ENCODE results near the gene HNRNPAB.
A peak's percentile ranks its signal among the peaks of the same experiment; 100 is the strongest.
"Not testable (repeated sequence)": the region's sequence is repeated elsewhere in the genome, so short reads cannot be mapped to it uniquely, and the experiment has no call there.

The HNRNPAB gene

GRCh38 chr5:178213003-178213461, 8.7 kb downstream of the HNRNPAB start:
- no peak for DNase-seq

DNA sequence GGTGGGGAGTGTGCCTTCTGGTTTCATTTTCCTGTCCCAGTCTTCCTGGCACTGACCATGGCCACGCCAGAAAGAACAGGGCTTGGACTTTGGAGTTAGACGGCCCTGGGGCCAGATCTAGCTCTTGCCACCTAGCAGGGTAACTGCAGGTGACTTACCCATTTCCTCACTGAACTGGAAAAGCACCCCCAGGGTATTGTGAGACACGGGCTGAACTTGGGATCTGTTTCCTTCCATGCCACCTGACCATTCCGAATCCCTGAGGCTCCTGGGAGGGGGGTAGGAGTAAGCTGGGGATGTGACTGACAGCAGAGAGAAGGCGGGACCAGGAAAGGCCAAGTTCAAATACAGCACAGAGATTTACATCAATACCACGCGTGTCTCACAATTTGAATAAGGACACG, 9.4 kb downstream of the HNRNPAB start:
- DNase-seq, result no peak

- no peak for DNase-seq
Observed at GRCh38 chr5:178214160-178214803, 9.9 kb downstream of the HNRNPAB start.

GRCh38 chr5:178215280-178216002, 11.1 kb downstream of the HNRNPAB start:
- DNase-seq, result no peak

DNA sequence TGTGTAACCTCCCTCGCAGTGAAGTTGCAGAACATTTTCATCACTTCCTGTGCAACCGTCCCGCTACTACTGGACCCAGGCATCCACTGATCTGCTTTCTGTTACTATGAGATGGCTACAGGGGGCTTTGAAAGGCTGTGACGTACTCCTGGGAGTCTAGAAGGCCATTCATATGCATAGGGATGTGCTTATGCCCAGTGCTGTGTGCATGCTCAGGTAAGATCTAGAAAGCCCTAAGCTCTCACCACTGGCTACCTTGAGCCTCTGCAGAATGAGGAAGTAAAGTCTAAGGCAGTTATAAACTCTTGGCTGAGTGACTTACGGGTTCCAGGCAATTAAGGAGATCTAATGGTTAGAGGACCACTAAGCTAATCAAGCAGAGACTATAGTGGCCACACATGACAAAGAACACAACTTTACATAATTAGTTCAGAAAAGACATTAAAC, 11.8 kb downstream of the HNRNPAB start:
- no peak for DNase-seq

DNA sequence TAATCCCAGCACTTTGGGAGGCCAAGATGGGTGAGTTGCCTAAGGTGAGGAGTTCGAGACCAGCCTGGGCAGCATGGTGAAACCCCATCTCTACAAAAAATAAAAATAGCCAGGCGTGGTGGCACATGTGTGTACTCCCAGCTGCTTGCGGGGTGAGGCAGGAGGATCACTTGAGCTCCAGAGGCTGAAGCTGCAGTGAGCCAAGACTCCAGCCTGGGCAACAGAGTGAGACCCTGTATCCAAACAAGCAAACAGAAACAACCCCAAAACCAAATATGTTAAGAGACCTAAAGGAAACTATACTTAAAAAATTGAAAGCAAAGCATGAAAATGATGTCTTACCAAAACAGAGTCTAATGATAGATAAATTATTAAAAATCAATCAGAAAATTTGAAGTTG, 12.4 kb downstream of the HNRNPAB start:
- no peak for DNase-seq

DNA sequence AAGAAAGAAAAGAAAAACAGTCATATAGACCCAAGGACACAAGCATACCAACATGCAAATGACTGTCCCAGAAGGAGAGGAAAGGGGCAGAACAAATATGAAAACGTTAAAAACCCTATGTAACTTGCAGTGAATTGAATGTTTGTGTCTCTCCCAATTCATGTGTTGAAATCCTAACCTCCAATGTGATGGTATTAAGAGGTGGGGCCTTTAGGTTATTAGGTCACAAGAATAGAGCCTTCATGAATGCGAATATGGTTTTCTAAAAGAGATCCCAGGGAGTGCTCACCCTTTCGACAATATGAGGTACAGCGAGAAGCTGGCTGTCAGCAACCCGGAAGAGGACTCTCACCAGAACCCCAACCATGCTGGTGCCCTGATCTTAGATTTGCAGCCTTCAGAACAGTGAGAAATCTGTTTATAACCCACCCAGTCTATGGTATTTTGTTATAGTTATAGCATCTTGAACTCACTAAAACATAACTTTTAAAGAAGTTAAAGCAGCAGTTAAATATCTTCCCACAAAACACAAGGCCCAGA, 14.0 kb downstream of the HNRNPAB start:
- DNase-seq, result no peak

- no peak for DNase-seq
Observed at GRCh38 chr5:178218827-178219226, 14.5 kb downstream of the HNRNPAB start.

DNA sequence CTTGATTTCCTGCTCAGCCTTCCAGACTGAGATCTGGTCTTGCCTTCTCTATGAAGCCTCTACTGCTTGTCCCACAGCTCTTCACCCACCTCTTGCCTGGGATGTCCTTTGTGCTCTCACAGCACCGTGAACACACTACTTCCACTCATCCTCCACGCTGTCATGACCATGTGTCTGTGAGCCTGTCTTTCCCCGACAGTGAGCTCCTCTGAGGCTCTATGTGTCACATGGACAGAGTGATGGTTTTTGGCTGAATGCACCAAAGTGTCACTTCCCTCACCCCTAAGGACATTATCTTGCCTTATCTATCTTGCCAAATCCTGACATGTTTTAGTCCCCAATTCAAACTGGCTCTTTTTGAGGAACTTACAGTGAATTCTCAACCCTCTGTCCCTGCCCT, 16.9 kb downstream of the HNRNPAB start:
- peak; percentile 53 for DNase-seq

DNA sequence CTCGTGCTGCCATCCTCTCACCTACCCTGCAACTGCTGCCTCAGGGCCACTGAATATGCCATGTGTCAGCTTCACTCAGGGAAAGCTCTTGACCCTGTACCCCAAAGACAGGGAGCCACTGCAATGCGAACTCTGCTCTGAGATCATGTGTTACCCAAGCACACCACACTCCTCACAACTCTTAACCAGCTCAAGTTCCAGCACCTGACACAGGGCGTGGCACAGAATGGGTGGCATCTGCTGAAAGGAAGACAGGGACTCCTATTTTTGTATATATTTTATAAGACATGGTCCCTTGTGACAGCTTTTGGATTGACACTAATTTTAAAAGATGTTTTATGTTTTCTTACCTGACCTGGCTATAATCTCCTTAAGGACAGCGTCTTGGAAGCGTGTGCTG, 17.5 kb downstream of the HNRNPAB start:
- DNase-seq, result peak; percentile 52

- no peak for DNase-seq
Observed at GRCh38 chr5:178222292-178222691, 18.0 kb downstream of the HNRNPAB start.

DNA sequence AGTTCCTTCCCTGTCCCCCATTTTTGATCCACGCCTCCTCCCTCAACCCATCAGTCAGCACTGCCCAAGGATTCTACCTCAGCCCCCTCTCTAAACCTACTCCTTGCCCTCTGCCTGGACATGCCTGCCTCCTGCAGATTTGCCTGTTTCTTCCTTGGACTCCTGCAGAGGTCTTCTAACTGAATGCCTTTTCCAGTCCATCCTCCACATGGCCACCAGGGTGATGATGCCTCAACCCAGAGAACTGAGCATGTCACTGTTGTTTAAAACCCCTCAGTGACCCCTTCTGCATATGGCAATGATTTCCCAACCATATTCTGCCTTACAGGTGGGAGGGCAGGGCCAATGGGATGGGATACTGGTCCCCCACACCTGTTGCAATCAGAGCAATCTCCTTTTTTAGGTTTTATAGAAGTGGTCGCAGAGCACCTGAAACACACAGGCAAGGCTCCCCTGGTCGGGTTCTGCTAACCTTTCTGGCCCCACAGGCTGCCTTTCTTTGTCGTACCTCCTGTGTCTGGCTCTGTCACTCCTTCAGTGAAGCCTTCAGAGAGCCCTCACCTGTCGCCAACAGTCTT, 19.0 kb downstream of the HNRNPAB start:
- DNase-seq, result no peak

GRCh38 chr5:178223828-178224335, 19.5 kb downstream of the HNRNPAB start:
- no peak for DNase-seq

DNA sequence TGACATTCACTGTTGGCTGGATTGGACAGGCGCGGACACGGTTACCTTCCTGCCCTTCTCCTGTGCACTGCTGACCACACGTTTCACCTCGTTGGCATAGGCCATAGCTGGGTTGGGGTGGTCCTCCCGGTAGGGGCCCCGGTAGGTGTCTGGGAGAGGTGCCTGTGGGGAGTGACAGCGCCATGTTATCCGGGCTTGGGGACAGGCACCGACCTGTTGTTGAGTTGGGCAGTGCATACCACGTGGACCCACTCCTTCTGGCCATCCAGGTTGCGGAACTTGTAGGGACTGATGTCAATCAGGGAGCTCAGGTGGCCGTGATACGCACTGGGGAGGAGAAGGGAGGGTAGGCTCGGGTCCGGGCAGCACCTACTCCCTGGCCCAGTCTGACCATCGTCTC, 20.1 kb downstream of the HNRNPAB start:
- no peak for DNase-seq

- no peak for DNase-seq
Observed at GRCh38 chr5:178225174-178225573, 20.8 kb downstream of the HNRNPAB start.

DNA sequence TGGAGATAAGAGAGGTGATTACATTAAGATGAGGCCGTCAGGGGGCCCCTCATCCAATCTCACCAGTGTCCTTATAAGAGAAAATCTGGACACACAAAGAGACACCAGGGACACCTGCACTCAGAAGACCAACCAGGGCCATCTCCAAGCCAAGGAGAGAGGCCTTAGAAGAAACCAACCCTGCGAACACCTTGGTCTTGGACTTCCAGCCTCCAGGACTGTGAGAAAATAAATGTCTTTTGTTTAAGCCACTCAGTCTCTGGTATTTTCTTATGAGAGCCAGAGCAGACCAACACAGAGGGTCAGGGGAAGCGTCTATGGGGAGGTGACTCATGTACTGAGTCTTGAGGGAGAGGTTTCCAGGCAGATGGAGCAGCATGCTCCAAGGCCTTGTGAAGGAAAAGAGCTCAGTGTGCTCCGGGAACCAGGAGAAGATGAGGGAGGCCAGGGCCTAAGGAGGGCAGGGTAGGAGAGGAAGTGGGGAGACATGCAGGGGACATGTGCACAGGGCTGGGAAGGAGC, 22.9 kb downstream of the HNRNPAB start:
- DNase-seq, result no peak

DNA sequence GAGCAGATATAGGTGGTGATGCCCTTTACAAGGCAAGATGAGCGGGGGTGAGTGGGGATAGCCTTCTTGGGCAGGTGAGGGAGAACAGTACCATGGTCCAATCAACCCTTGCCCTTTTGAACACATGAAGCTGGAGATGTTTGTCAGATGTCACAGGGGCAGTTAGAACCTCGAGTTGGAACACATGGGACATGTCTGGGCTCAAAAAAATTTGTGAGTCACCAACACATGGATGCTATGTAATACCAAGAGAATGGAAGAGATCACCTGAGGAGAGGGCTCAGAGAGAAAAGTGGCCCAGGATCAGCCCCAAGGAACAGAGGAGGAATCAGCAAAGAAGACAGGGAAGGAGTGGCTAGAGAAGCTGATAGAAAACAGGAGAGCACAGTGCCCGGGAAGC, 23.6 kb downstream of the HNRNPAB start:
- no peak for DNase-seq

- no peak for DNase-seq
Observed at GRCh38 chr5:178228609-178229008, 24.3 kb downstream of the HNRNPAB start.

GRCh38 chr5:178229111-178229510, 24.8 kb downstream of the HNRNPAB start:
- not testable (repeated sequence) for DNase-seq

DNA sequence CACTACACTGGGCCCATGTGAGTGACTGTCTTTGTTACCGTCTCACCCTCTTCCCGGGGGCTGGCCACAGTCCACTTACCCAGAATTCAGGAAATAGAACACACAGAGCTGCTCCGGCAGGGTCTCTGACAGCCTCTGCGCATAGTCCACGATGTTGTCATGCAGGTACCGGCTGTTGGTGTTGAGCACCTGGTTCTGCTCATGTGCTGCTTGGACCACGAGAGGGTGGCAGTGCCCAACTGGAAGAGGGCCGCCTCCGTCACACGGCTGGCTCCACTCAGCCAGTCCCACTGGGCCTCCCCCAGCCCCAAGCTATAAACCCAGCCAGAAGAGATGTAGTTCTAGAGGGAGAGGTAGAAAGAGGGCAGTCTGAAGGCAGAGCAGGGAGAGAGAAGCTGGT, 25.5 kb downstream of the HNRNPAB start:
- no peak for DNase-seq

GRCh38 chr5:178230879-178231538, 26.7 kb downstream of the HNRNPAB start:
- DNase-seq, result no peak

DNA sequence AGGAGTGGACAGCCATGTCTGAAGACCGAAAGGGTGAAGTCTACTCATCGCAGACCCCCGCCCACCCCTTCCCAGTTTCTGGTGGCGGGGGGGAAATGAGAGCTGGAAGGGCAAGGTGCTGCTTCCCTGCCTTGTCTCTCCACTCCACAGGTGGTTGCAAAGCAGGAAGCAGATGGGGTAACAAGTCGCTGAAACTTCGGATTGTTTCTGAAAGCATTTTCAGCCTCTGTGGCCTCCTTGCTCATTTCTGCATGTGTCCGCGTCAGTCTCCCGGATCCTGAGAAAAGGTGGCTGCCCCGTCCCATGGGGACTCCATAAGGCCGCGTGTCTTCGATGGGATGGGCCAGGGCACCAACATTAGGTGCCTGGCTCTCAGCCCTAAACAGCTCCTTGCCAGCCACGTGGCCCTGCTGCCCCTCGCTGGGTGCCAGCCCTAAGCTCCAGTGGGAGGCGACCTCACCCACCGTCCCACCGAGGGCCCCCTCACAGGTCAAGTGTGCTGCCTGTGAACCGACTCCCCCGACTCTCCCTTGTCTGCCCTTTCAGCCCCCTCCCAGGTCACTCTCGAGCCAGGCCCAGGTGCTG, 27.3 kb downstream of the HNRNPAB start:
- peak; percentile 20 for DNase-seq

Measured in hematopoietic multipotent progenitor cell treated with erythropoietin and hydrocortisone succinate and interleukin-3 and kit ligand, for 6 days (in vitro differentiated cells).